Calu3 (cell line): ENCODE measurements around the gene HSCB. TPM values are rescaled to one million over a fixed set of nuclear protein-coding genes. Genes with fewer than 3 reads are reported as not detected.
"Not testable (repeated sequence)": the region's sequence is repeated elsewhere in the genome, so short reads cannot be mapped to it uniquely, and the experiment has no call there.

ENCODE experiments used
- Bru-seq: library from RNA; stranded (reverse); fragments of 400-500 nt; gene quantifications from one replicate; lab custom pipeline; 2021; lab: Mats Ljungman, UMichigan
- BruChase-seq, 2 experiments: library from RNA; stranded (reverse); fragments of 400-500 nt; gene quantifications; one replicate each; lab custom pipeline; 2021; lab: Mats Ljungman, UMichigan
- BruUV-seq: library from RNA; stranded (reverse); fragments of 400-500 nt; replicated peaks from 2 replicates; lab custom pipeline; 2021; lab: Mats Ljungman, UMichigan
- CTCF ChIA-PET: fragments of 300-600 bp; sonication (Branson Sonifier 250); formaldehyde crosslinking; loops from one replicate; lab custom pipeline; 2022; ENCODE audit warnings: antibody characterized with exemption; lab: Charles Lee
- DNase-seq: peaks from one replicate; pipeline ENCODE4 v3.0.0; 2022
- H3K27ac Mint-ChIP-seq: one replicate; pipeline ENCODE4 v1.8.0; 2022; ENCODE audit warnings: mixed read lengths; ENCODE audit not compliant: unreplicated experiment
- H3K27me3 Mint-ChIP-seq: one replicate; pipeline ENCODE4 v1.8.0; 2022; ENCODE audit warnings: mixed read lengths; ENCODE audit not compliant: unreplicated experiment
- H3K36me3 Mint-ChIP-seq: one replicate; pipeline ENCODE4 v1.8.0; 2022; ENCODE audit warnings: mild to moderate bottlenecking, moderate library complexity, mixed read lengths; ENCODE audit not compliant: insufficient read depth, unreplicated experiment
- H3K4me1 Mint-ChIP-seq: one replicate; pipeline ENCODE4 v1.8.0; 2022; ENCODE audit warnings: mild to moderate bottlenecking, low read depth, mixed read lengths; ENCODE audit not compliant: unreplicated experiment
- H3K4me3 Mint-ChIP-seq: one replicate; pipeline ENCODE4 v1.8.0; 2022; ENCODE audit warnings: mild to moderate bottlenecking, low read depth, moderate library complexity, mixed read lengths; ENCODE audit not compliant: unreplicated experiment
- H3K9me3 Mint-ChIP-seq: one replicate; pipeline ENCODE4 v1.8.0; 2022; ENCODE audit warnings: low read depth, mixed read lengths; ENCODE audit not compliant: unreplicated experiment
- CTCF ChIP-seq: fragments of 200-600 bp; IDR thresholded peaks from one replicate; pipeline ENCODE4 v1.8.0; 2022; ENCODE audit warnings: antibody characterized with exemption; ENCODE audit not compliant: unreplicated experiment
- intact Hi-C: fragments of 100-400 bp; cut with micrococcal nuclease; formaldehyde crosslinking; loops from one replicate; pipeline ENCODE4 v1.10.0; 2022; ENCODE audit not compliant: unreplicated experiment
- long read RNA-seq: library from polyadenylated mRNA; stranded (forward); transcript quantifications from one replicate; pipeline ENCODE4 v2.0.0, GENCODE V29; 2022
- total RNA-seq: library from RNA; stranded (reverse); gene quantifications from 2 replicates; pipeline ENCODE4 v1.2.3, GENCODE V29; 2022

The HSCB gene
- total RNA-seq (15.7 and 16.5 TPM in 2 replicates), Bru-seq, nascent RNA (percentile 70 among the genes with signal in this experiment), BruChase-seq, experiment 1, labeled RNA remaining after a 6-hour chase (percentile 70 among the genes with signal in this experiment), BruChase-seq, experiment 2, labeled RNA remaining after a 2-hour chase (percentile 71 among the genes with signal in this experiment)
- long read RNA-seq, transcript HSCB-201 (6 exons, 1,114 nt) = major isoform, 9 of 27 reads
- long read RNA-seq, transcript HSCB-207 (6 exons, 846 nt) = minor isoform, 8 of 27 reads
- long read RNA-seq, partial matches to known transcripts = 2 of 27 reads
- long read RNA-seq, other reads (novel, unspliced or antisense) = 4 of 27 reads

- intact Hi-C loops = loop anchor here (5.0 kb wide), 1 partner anchor 85 kb away; no protein-coding TSS in a partner anchor
- Mint-ChIP-seq H3K4me1 (peaks cover 29% of the 10 kb centered on the region), H3K27ac (peak within 1 kb of the TSS; percentile 87), H3K9me3 (no peaks in the 10 kb centered on the region), H3K36me3 (peaks cover 42% of the 10 kb centered on the region), H3K4me3 (peak within 1 kb of the TSS; percentile 90), H3K27me3 (no peaks in the 10 kb centered on the region)
- CTCF ChIA-PET = interaction anchor here (1.2 kb wide), 1 partner anchor 17 kb away, joined by 7 read pairs; no protein-coding TSS in a partner anchor
- peak; percentile 98 for DNase-seq
- TF ChIP-seq CTCF = no peak
- BruUV-seq = no TSS peak
These were observed at the start of gene HSCB, which contains the start of gene CHEK2 for GRCh38 chr22:28741785-28742561. HSCB (plus strand) TSS chr22:28742039; CDS start chr22:28742096, 57 bp downstream. CHEK2 (minus strand) TSS chr22:28741820; CDS start chr22:28734721, 7,099 bp downstream.

- H3K27me3 Mint-ChIP-seq, H3K4me1 Mint-ChIP-seq, intact Hi-C loops, H3K27ac Mint-ChIP-seq, DNase-seq, H3K9me3 Mint-ChIP-seq, BruUV-seq, H3K36me3 Mint-ChIP-seq, CTCF ChIA-PET, H3K4me3 Mint-ChIP-seq: not testable (repeated sequence)
These were observed 48.6 kb upstream of the HSCB start for GRCh38 chr22:28693041-28693760.

GRCh38 chr22:28702891-28703290, 38.9 kb upstream of the HSCB start:
- no peak overlapping the region for H3K4me3 Mint-ChIP-seq
- no peak overlapping the region for H3K27ac Mint-ChIP-seq
- DNase-seq = no peak
- TF ChIP-seq CTCF = no peak
- no peaks in the 10 kb centered on the region for H3K4me1 Mint-ChIP-seq
- CTCF ChIA-PET = interaction anchor here (0.7 kb wide), 1 partner anchor 92 kb away, joined by 5 read pairs; no protein-coding TSS in a partner anchor
- no peaks in the 10 kb centered on the region for H3K9me3 Mint-ChIP-seq
- BruUV-seq = no TSS peak
- no peaks in the 10 kb centered on the region for H3K36me3 Mint-ChIP-seq
- intact Hi-C loops = no loop called here
- H3K27me3 Mint-ChIP-seq = no peaks in the 10 kb centered on the region

GRCh38 chr22:28703436-28703835, 38.4 kb upstream of the HSCB start:
- Mint-ChIP-seq H3K27me3 (no peaks in the 10 kb centered on the region), H3K9me3 (no peaks in the 10 kb centered on the region), H3K4me1 (no peaks in the 10 kb centered on the region), H3K4me3 (no peak overlapping the region), H3K27ac (no peak overlapping the region), H3K36me3 (no peaks in the 10 kb centered on the region)
- BruUV-seq = no TSS peak
- no peak for DNase-seq
- intact Hi-C loops = no loop called here
- TF ChIP-seq CTCF = no peak
- CTCF ChIA-PET = no interaction called here
